ENCODE results near the gene SLC12A4.
A peak's percentile ranks its signal among the peaks of the same experiment; 100 is the strongest.
"Not testable (repeated sequence)": the region's sequence is repeated elsewhere in the genome, so short reads cannot be mapped to it uniquely, and the experiment has no call there.

The SLC12A4 gene

GRCh38 chr16:67987460-67988160 lies 19.2 kb upstream of the SLC12A4 start:
- no peak for DNase-seq

- DNase-seq: no peak
Measured at GRCh38 chr16:67986949-67987348, 18.5 kb upstream of the SLC12A4 start.

GRCh38 chr16:67982011-67982696 lies 13.7 kb upstream of the SLC12A4 start:
- DNase-seq: no peak

- peak; percentile 18 for DNase-seq
Measured at GRCh38 chr16:67979955-67980678, 11.7 kb upstream of the SLC12A4 start, which contains the start of gene DPEP3. DPEP3 (minus strand) TSS chr16:67980499; CDS start chr16:67980380, 119 bp downstream.

GRCh38 chr16:67977469-67978227 lies 9.2 kb upstream of the SLC12A4 start:
- DNase-seq: no peak

- no peak for DNase-seq
Measured at GRCh38 chr16:67977005-67977404, 8.6 kb upstream of the SLC12A4 start.

- no peak for DNase-seq
Measured at GRCh38 chr16:67976205-67976604, 7.8 kb upstream of the SLC12A4 start.

GRCh38 chr16:67975321-67976105 lies 7.1 kb upstream of the SLC12A4 start:
- DNase-seq: no peak

- not testable (repeated sequence) for DNase-seq
Measured at GRCh38 chr16:67972285-67972684, 3.8 kb upstream of the SLC12A4 start.

GRCh38 chr16:67971111-67971510 lies 2.7 kb upstream of the SLC12A4 start:
- no peak for DNase-seq

GRCh38 chr16:67969254-67970039 lies 1.0 kb upstream of the SLC12A4 start:
- no peak for DNase-seq

GRCh38 chr16:67967958-67968399 lies 458 bp downstream of the SLC12A4 start:
- no peak for DNase-seq

GRCh38 chr16:67967183-67967957 lies 1.1 kb downstream of the SLC12A4 start:
- no peak for DNase-seq

- DNase-seq: no peak
Measured at GRCh38 chr16:67966549-67967182, 1.8 kb downstream of the SLC12A4 start.

GRCh38 chr16:67965668-67966548 lies 2.5 kb downstream of the SLC12A4 start:
- no peak for DNase-seq

- DNase-seq: no peak
Measured at GRCh38 chr16:67964477-67965131, 3.8 kb downstream of the SLC12A4 start.

- no peak for DNase-seq
Measured at GRCh38 chr16:67963662-67964321, 4.6 kb downstream of the SLC12A4 start.

GRCh38 chr16:67963292-67963661 lies 5.2 kb downstream of the SLC12A4 start:
- no peak for DNase-seq

All from CD4-positive, alpha-beta T cell treated with Interferon gamma for 1 hour (primary cell).